ENCODE data around the gene HDAC4.
"Not testable (repeated sequence)": the region's sequence is repeated elsewhere in the genome, so short reads cannot be mapped to it uniquely, and the experiment has no call there.

Gene HDAC4

GRCh38 chr2:239078128-239078924, 322.5 kb downstream of the HDAC4 start:
- no peak for DNase-seq (ENCODE audit: low read depth in 4 of 4, low spot score in 1 of 4)

- no peak for DNase-seq (ENCODE audit: low read depth in 4 of 4, low spot score in 1 of 4)
These were observed 323.6 kb downstream of the HDAC4 start for GRCh38 chr2:239077260-239077659.

GRCh38 chr2:239075918-239076758, 324.7 kb downstream of the HDAC4 start:
- DNase-seq (ENCODE audit: low read depth in 4 of 4, low spot score in 1 of 4): no peak

GRCh38 chr2:239073745-239074530, 326.9 kb downstream of the HDAC4 start:
- DNase-seq (ENCODE audit: low read depth in 4 of 4, low spot score in 1 of 4): no peak

- DNase-seq (ENCODE audit: low read depth in 4 of 4, low spot score in 1 of 4): no peak
These were observed 327.6 kb downstream of the HDAC4 start for GRCh38 chr2:239073270-239073669.

- DNase-seq (ENCODE audit: low read depth in 4 of 4, low spot score in 1 of 4): no peak
These were observed 328.0 kb downstream of the HDAC4 start for GRCh38 chr2:239072786-239073185.

- DNase-seq (ENCODE audit: low read depth in 4 of 4, low spot score in 1 of 4): no peak
These were observed 330.4 kb downstream of the HDAC4 start for GRCh38 chr2:239070466-239070865.

GRCh38 chr2:239069362-239070333, 331.2 kb downstream of the HDAC4 start:
- DNase-seq (ENCODE audit: low read depth in 4 of 4, low spot score in 1 of 4): not testable (repeated sequence)

- no peak for DNase-seq (ENCODE audit: low read depth in 4 of 4, low spot score in 1 of 4)
These were observed 332.4 kb downstream of the HDAC4 start for GRCh38 chr2:239068411-239068810.

- DNase-seq (ENCODE audit: low read depth in 4 of 4, low spot score in 1 of 4): no peak
These were observed 333.5 kb downstream of the HDAC4 start for GRCh38 chr2:239067196-239067865.

- no peak for DNase-seq (ENCODE audit: low read depth in 4 of 4, low spot score in 1 of 4)
These were observed 334.2 kb downstream of the HDAC4 start for GRCh38 chr2:239066597-239066996.

- DNase-seq (ENCODE audit: low read depth in 4 of 4, low spot score in 1 of 4): no peak
These were observed 334.9 kb downstream of the HDAC4 start for GRCh38 chr2:239065962-239066361.

GRCh38 chr2:239065537-239065936, 335.3 kb downstream of the HDAC4 start:
- no peak for DNase-seq (ENCODE audit: low read depth in 4 of 4, low spot score in 1 of 4)

GRCh38 chr2:239064891-239065290, 335.9 kb downstream of the HDAC4 start:
- DNase-seq (ENCODE audit: low read depth in 4 of 4, low spot score in 1 of 4): no peak

- no peak for DNase-seq (ENCODE audit: low read depth in 4 of 4, low spot score in 1 of 4)
These were observed 336.6 kb downstream of the HDAC4 start for GRCh38 chr2:239064253-239064652.

- no peak for DNase-seq (ENCODE audit: low read depth in 4 of 4, low spot score in 1 of 4)
These were observed 338.1 kb downstream of the HDAC4 start for GRCh38 chr2:239062743-239063142.

- no peak for DNase-seq (ENCODE audit: low read depth in 4 of 4, low spot score in 1 of 4)
These were observed 338.8 kb downstream of the HDAC4 start for GRCh38 chr2:239061824-239062570.

GRCh38 chr2:239061121-239061666, 339.6 kb downstream of the HDAC4 start:
- DNase-seq (ENCODE audit: low read depth in 4 of 4, low spot score in 1 of 4): no peak

- DNase-seq (ENCODE audit: low read depth in 4 of 4, low spot score in 1 of 4): no peak
These were observed 340.1 kb downstream of the HDAC4 start for GRCh38 chr2:239060676-239061075.

Data from stimulated activated CD4-positive, alpha-beta T cell treated with anti-CD3 and anti-CD28 coated beads, Interleukin-1b, Interleukin-23, amount 100 ng/mL, for 24 hours (primary cell).